ENCODE results near the gene IST1.

IST1 gene

GRCh38 chr16:71915350-71915749 is 20.0 kb downstream of the IST1 start:
- H3K4me3 ChIP-seq (ENCODE audit: low read length), result no peak overlapping the region
- no peak for TF ChIP-seq CTCF (IDR thresholded peaks at IDR 0.05; ENCODE audit: insufficient read depth, low read depth, low read length, missing control alignments)
- no peak for DNase-seq (ENCODE audit: low read depth)

DNA sequence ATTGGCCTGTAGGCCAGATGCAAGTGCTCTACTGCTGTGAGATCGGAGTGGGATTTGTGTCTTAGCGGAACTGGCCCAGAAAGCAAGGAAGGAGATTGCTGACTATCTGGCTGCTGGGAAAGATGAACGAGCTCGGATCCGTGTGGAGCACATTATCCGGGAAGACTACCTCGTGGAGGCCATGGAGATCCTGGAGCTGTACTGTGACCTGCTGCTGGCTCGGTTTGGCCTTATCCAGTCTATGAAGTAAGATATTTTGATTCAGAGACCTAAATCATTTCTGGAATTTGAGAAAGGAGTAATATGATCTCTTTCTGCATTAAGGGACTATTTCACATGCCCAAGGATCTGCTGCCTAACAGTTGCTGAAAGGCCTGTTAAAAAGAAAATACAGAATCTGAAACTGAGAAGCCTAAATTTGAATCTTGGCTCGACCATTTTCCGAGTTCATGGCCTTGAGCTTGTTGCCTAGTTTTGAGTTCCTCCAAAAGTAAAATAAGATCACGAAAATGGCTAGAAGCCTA is 21.1 kb downstream of the IST1 start:
- no peak for DNase-seq (ENCODE audit: low read depth)
- no peak for TF ChIP-seq CTCF (IDR thresholded peaks at IDR 0.05; ENCODE audit: insufficient read depth, low read depth, low read length, missing control alignments)
- no peak overlapping the region for H3K4me3 ChIP-seq (ENCODE audit: low read length)

GRCh38 chr16:71917900-71918299 is 22.6 kb downstream of the IST1 start:
- TF ChIP-seq CTCF (IDR thresholded peaks at IDR 0.05; ENCODE audit: insufficient read depth, low read depth, low read length, missing control alignments), result no peak
- no peak for DNase-seq (ENCODE audit: low read depth)
- no peak overlapping the region for H3K4me3 ChIP-seq (ENCODE audit: low read length)

DNA sequence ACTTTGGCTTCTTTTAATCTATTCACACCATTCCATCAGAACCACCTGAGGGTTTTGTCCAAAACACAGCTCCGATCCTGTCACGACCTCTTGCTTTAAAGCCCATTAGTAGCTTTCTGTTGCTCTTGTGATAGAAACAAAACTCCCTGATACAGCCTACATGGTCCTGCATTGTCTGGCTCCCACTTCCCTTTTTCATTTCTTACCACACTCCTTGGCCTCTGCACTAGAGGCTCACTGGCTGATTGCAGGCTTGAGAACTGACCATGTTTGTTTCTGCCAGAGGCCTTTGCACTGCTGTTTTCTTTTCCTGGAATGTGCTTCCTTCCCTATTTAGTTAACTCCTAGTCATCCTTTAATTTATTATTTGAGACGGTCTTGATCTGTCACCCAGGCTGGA is 23.7 kb downstream of the IST1 start:
- TF ChIP-seq CTCF (IDR thresholded peaks at IDR 0.05; ENCODE audit: insufficient read depth, low read depth, low read length, missing control alignments), result no peak
- no peak overlapping the region for H3K4me3 ChIP-seq (ENCODE audit: low read length)
- DNase-seq (ENCODE audit: low read depth), result no peak

DNA sequence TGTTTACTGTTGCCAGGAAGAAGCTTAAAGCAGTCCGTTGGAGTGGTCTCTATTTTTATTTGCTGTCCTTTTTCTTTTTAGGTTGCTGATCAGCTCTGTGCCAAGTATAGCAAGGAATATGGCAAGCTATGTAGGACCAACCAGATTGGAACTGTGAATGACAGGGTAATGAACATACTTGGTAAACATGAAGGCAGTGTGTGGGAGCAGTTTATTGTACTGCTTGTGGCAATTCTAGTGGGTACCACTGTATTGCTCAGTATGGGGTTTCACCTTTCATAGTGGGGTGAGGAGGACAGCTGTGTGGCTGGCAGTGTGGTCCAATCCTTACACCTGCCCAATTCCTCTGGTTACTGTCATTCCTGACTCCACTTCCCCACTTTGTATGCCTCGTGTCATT is 25.3 kb downstream of the IST1 start:
- DNase-seq (ENCODE audit: low read depth), result no peak
- no peak overlapping the region for H3K4me3 ChIP-seq (ENCODE audit: low read length)
- no peak for TF ChIP-seq CTCF (IDR thresholded peaks at IDR 0.05; ENCODE audit: insufficient read depth, low read depth, low read length, missing control alignments)

GRCh38 chr16:71923941-71924690 is 28.8 kb downstream of the IST1 start:
- DNase-seq (ENCODE audit: low read depth), result no peak
- TF ChIP-seq CTCF (IDR thresholded peaks at IDR 0.05; ENCODE audit: insufficient read depth, low read depth, low read length, missing control alignments), result no peak

GRCh38 chr16:71924710-71925109 is 29.4 kb downstream of the IST1 start:
- H3K4me3 ChIP-seq (ENCODE audit: low read length), result no peak overlapping the region
- no peak for DNase-seq (ENCODE audit: low read depth)
- TF ChIP-seq CTCF (IDR thresholded peaks at IDR 0.05; ENCODE audit: insufficient read depth, low read depth, low read length, missing control alignments), result no peak

More at GRCh38 chr16:71923941-71924690, 28.8 kb downstream of the IST1 start:
- no peak overlapping the region for H3K4me3 ChIP-seq (ENCODE audit: low read length)

Data from epithelial cell of esophagus (primary cell).